Measurements from ENCODE around the gene ARSB. TPM values are rescaled to one million over a fixed set of nuclear protein-coding genes. Genes with fewer than 3 reads are reported as not detected.

ARSB gene
- total RNA-seq, 1 donor, result 38.4 TPM

DNA sequence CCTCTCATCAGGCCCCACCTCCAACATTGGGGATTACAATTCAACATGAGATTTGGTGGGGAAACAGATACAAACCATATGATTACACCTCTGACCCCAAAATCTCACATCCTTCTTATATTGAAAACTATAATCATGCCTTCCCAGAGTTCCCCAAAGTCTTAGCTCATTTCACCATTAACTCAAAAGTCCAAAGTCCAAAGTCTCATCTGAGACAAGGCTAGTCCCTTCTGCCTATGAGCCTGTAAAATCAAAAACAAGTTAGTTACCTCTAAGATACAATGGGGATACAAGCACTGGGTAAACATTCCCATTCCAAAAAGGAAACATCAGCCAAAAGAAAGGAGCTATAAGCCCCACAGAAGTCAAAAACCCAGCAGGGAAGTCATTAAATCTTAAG is 26.8 kb upstream of the ARSB start:
- TF ChIP-seq, protein P1, sequence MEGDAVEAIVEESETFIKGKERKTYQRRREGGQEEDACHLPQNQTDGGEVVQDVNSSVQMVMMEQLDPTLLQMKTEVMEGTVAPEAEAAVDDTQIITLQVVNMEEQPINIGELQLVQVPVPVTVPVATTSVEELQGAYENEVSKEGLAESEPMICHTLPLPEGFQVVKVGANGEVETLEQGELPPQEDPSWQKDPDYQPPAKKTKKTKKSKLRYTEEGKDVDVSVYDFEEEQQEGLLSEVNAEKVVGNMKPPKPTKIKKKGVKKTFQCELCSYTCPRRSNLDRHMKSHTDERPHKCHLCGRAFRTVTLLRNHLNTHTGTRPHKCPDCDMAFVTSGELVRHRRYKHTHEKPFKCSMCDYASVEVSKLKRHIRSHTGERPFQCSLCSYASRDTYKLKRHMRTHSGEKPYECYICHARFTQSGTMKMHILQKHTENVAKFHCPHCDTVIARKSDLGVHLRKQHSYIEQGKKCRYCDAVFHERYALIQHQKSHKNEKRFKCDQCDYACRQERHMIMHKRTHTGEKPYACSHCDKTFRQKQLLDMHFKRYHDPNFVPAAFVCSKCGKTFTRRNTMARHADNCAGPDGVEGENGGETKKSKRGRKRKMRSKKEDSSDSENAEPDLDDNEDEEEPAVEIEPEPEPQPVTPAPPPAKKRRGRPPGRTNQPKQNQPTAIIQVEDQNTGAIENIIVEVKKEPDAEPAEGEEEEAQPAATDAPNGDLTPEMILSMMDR (IDR thresholded peaks at IDR 0.05; ENCODE audit: extremely low read depth, low read depth, low read length), result no peak
- no peak overlapping the region for H3K4me3 ChIP-seq (ENCODE audit: insufficient read depth, low read length)
- no peak overlapping the region for H3K4me2 ChIP-seq (ENCODE audit: insufficient read depth, low read length)
- no peaks in the 10 kb centered on the region for H3K36me3 ChIP-seq (ENCODE audit: insufficient read depth, low read length)
- H4K20me1 ChIP-seq (ENCODE audit: insufficient read depth, low read length), result no peaks in the 10 kb centered on the region
- peaks cover 17% of the 10 kb centered on the region for H3K4me1 ChIP-seq (ENCODE audit: insufficient read depth, low read length)
- no peak overlapping the region for H2AFZ ChIP-seq (ENCODE audit: low read length)
- peaks cover 2% of the 10 kb centered on the region for H3K9me3 ChIP-seq (ENCODE audit: low read depth, low read length)
- no peak for DNase-seq (ENCODE audit: insufficient read length, low spot score, missing footprints)
- peak overlapping the region; percentile 63 for H3K27ac ChIP-seq (ENCODE audit: low read depth, low read length)
- no peaks in the 10 kb centered on the region for H3K79me2 ChIP-seq (ENCODE audit: insufficient read depth, low read length)
- H3K27me3 ChIP-seq (ENCODE audit: insufficient read depth, low read length), result no peaks in the 10 kb centered on the region

GRCh38 chr5:79011219-79011836 is 26.2 kb upstream of the ARSB start:
- Histone ChIP-seq H3K9me3 (ENCODE audit: low read depth, low read length) (peaks cover 2% of the 10 kb centered on the region), H2AFZ (ENCODE audit: low read length) (no peak overlapping the region), H3K79me2 (ENCODE audit: insufficient read depth, low read length) (no peaks in the 10 kb centered on the region), H3K4me2 (ENCODE audit: insufficient read depth, low read length) (peak overlapping the region; percentile 32), H3K27ac (ENCODE audit: low read depth, low read length) (peak overlapping the region; percentile 63), H3K27me3 (ENCODE audit: insufficient read depth, low read length) (no peaks in the 10 kb centered on the region), H4K20me1 (ENCODE audit: insufficient read depth, low read length) (no peaks in the 10 kb centered on the region), H3K4me1 (ENCODE audit: insufficient read depth, low read length) (peaks cover 17% of the 10 kb centered on the region), H3K36me3 (ENCODE audit: insufficient read depth, low read length) (no peaks in the 10 kb centered on the region), H3K4me3 (ENCODE audit: insufficient read depth, low read length) (no peak overlapping the region)
- TF ChIP-seq, protein P1 (IDR thresholded peaks at IDR 0.05; ENCODE audit: extremely low read depth, low read depth, low read length), result peak; percentile 43
- DNase-seq (ENCODE audit: insufficient read length, low spot score, missing footprints), result no peak

GRCh38 chr5:79008362-79008761 is 23.3 kb upstream of the ARSB start:
- TF ChIP-seq, protein P1 (IDR thresholded peaks at IDR 0.05; ENCODE audit: extremely low read depth, low read depth, low read length), result no peak

DNA sequence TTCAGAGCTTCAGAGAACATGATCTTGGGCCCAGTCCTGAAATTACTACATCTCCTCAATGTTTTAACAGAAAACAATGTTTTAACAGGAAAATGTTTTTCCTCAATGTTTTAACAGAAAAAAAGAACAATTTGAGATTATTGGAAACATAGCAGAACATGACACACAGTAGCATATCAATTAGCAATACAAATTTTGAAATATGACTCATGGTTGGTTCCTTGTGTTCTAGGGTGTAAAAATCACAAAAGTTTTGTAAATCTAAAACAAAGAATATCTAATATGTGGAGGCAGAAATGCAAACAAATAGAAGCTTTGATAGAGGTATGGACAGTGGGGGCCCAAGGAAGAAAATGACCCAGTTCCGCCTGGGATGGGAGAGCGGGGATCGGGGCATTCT is 22.8 kb upstream of the ARSB start:
- Histone ChIP-seq H3K4me2 (ENCODE audit: insufficient read depth, low read length) (no peak overlapping the region), H3K36me3 (ENCODE audit: insufficient read depth, low read length) (no peaks in the 10 kb centered on the region), H3K4me1 (ENCODE audit: insufficient read depth, low read length) (peaks cover 17% of the 10 kb centered on the region), H3K27me3 (ENCODE audit: insufficient read depth, low read length) (no peaks in the 10 kb centered on the region), H4K20me1 (ENCODE audit: insufficient read depth, low read length) (no peaks in the 10 kb centered on the region), H3K79me2 (ENCODE audit: insufficient read depth, low read length) (no peaks in the 10 kb centered on the region), H3K9me3 (ENCODE audit: low read depth, low read length) (peaks cover 2% of the 10 kb centered on the region), H3K27ac (ENCODE audit: low read depth, low read length) (no peak overlapping the region), H3K4me3 (ENCODE audit: insufficient read depth, low read length) (no peak overlapping the region), H2AFZ (ENCODE audit: low read length) (no peak overlapping the region)
- no peak for DNase-seq (ENCODE audit: insufficient read length, low spot score, missing footprints)
- TF ChIP-seq, protein P1 (IDR thresholded peaks at IDR 0.05; ENCODE audit: extremely low read depth, low read depth, low read length), result no peak

More at GRCh38 chr5:79008362-79008761, 23.3 kb upstream of the ARSB start:
- H3K27me3 ChIP-seq (ENCODE audit: insufficient read depth, low read length), result no peaks in the 10 kb centered on the region
- H3K4me1 ChIP-seq (ENCODE audit: insufficient read depth, low read length), result peaks cover 17% of the 10 kb centered on the region
- no peak for DNase-seq (ENCODE audit: insufficient read length, low spot score, missing footprints)
- no peaks in the 10 kb centered on the region for H4K20me1 ChIP-seq (ENCODE audit: insufficient read depth, low read length)
- H3K4me3 ChIP-seq (ENCODE audit: insufficient read depth, low read length), result no peak overlapping the region
- H2AFZ ChIP-seq (ENCODE audit: low read length), result no peak overlapping the region
- no peaks in the 10 kb centered on the region for H3K36me3 ChIP-seq (ENCODE audit: insufficient read depth, low read length)
- H3K79me2 ChIP-seq (ENCODE audit: insufficient read depth, low read length), result no peaks in the 10 kb centered on the region
- peaks cover 2% of the 10 kb centered on the region for H3K9me3 ChIP-seq (ENCODE audit: low read depth, low read length)
- no peak overlapping the region for H3K4me2 ChIP-seq (ENCODE audit: insufficient read depth, low read length)
- H3K27ac ChIP-seq (ENCODE audit: low read depth, low read length), result no peak overlapping the region
